ENCODE data around the gene SLC4A4. TPM values are rescaled to one million over a fixed set of nuclear protein-coding genes. Genes with fewer than 3 reads are reported as not detected.

SLC4A4 gene
- total and polyA plus RNA-seq, 2 donors (not counting 1 experiment from before 2014, with no cell fraction given) = 12.2 to 33.4 TPM

- no peak for TF ChIP-seq CTCF (conservative IDR thresholded peaks at IDR 0.05 in 1 of 2, IDR thresholded peaks at IDR 0.05 in 1 of 2; ENCODE audit: low read depth in 1 of 2, low read length in 2 of 2)
- TF ChIP-seq EZH2 (IDR thresholded peaks at IDR 0.05; ENCODE audit: low read length, missing control alignments) = no peak
- Histone ChIP-seq H2AFZ (ENCODE audit: low read length) (no peak overlapping the region), H3K36me3 (ENCODE audit: control insufficient read depth, insufficient read depth, low read length) (no peaks in the 10 kb centered on the region), H4K20me1 (ENCODE audit: control insufficient read depth, extremely low read depth, insufficient read depth, low read length) (no peaks in the 10 kb centered on the region), H3K27me3 (ENCODE audit: control insufficient read depth, insufficient read depth, low read length) (no peaks in the 10 kb centered on the region), H3K9me3 (ENCODE audit: control insufficient read depth, insufficient read depth, low read depth, low read length) (no peaks in the 10 kb centered on the region), H3K4me2 (ENCODE audit: extremely low read depth, insufficient read depth, low read length) (no peak overlapping the region), H3K4me1 (ENCODE audit: control insufficient read depth, extremely low read depth, insufficient read depth, low read length) (peaks cover 2% of the 10 kb centered on the region), H3K4me3 (replicated peaks in 1 of 4; ENCODE audit: control extremely low read depth in 1 of 4, insufficient read depth in 1 of 4, low read depth in 3 of 4, low read length in 4 of 4) (no peak overlapping the region), H3K79me2 (ENCODE audit: control insufficient read depth, insufficient read depth, low read length) (no peaks in the 10 kb centered on the region), H3K9ac (ENCODE audit: insufficient read depth, low read length) (no peak overlapping the region), H3K27ac (ENCODE audit: insufficient read depth, low read length) (no peak overlapping the region)
- peak in 1 of 2 donors; percentile 14 for DNase-seq (ENCODE audit: low read depth in 2 of 2)
Measured at GRCh38 chr4:71469541-71469940, 130.7 kb downstream of the SLC4A4 start.

DNA sequence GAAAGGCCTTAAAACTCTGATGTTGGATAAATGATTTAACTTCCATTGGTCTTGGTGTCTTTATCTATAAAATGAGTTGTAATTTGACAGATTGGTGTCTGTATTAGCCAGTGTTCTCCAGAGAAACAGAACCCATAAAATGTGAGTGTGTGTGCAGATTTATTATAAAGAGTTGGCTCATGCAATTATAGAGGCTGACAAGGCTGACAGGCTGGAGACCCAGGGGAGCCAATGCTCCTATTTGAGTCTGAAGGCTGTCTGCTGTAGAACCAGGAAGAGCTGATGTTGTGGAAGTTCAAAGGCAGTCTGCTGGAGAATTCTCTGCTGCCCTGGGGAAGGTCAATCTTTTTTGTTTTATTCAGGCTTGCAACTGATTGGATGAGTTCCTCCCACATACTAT is 131.7 kb downstream of the SLC4A4 start:
- Histone ChIP-seq H4K20me1 (ENCODE audit: control insufficient read depth, extremely low read depth, insufficient read depth, low read length) (no peaks in the 10 kb centered on the region), H3K9ac (ENCODE audit: insufficient read depth, low read length) (no peak overlapping the region), H3K4me1 (ENCODE audit: control insufficient read depth, extremely low read depth, insufficient read depth, low read length) (peaks cover 2% of the 10 kb centered on the region), H3K4me3 (replicated peaks in 1 of 4; ENCODE audit: control extremely low read depth in 1 of 4, insufficient read depth in 1 of 4, low read depth in 3 of 4, low read length in 4 of 4) (no peak overlapping the region), H3K79me2 (ENCODE audit: control insufficient read depth, insufficient read depth, low read length) (no peaks in the 10 kb centered on the region), H3K36me3 (ENCODE audit: control insufficient read depth, insufficient read depth, low read length) (no peaks in the 10 kb centered on the region), H3K4me2 (ENCODE audit: extremely low read depth, insufficient read depth, low read length) (no peak overlapping the region), H2AFZ (ENCODE audit: low read length) (no peak overlapping the region), H3K27ac (ENCODE audit: insufficient read depth, low read length) (no peak overlapping the region), H3K27me3 (ENCODE audit: control insufficient read depth, insufficient read depth, low read length) (no peaks in the 10 kb centered on the region), H3K9me3 (ENCODE audit: control insufficient read depth, insufficient read depth, low read depth, low read length) (no peaks in the 10 kb centered on the region)
- no peak for DNase-seq (ENCODE audit: low read depth in 2 of 2)
- TF ChIP-seq EZH2 (IDR thresholded peaks at IDR 0.05; ENCODE audit: low read length, missing control alignments) = no peak
- TF ChIP-seq CTCF (conservative IDR thresholded peaks at IDR 0.05 in 1 of 2, IDR thresholded peaks at IDR 0.05 in 1 of 2; ENCODE audit: low read depth in 1 of 2, low read length in 2 of 2) = no peak

GRCh38 chr4:71472946-71473345 is 134.1 kb downstream of the SLC4A4 start:
- TF ChIP-seq CTCF (conservative IDR thresholded peaks at IDR 0.05 in 1 of 2, IDR thresholded peaks at IDR 0.05 in 1 of 2; ENCODE audit: low read depth in 1 of 2, low read length in 2 of 2) (no peak), EZH2 (IDR thresholded peaks at IDR 0.05; ENCODE audit: low read length, missing control alignments) (no peak)
- Histone ChIP-seq H3K9ac (ENCODE audit: insufficient read depth, low read length) (no peak overlapping the region), H3K4me1 (ENCODE audit: control insufficient read depth, extremely low read depth, insufficient read depth, low read length) (peaks cover 2% of the 10 kb centered on the region), H3K4me3 (replicated peaks in 1 of 4; ENCODE audit: control extremely low read depth in 1 of 4, insufficient read depth in 1 of 4, low read depth in 3 of 4, low read length in 4 of 4) (no peak overlapping the region), H2AFZ (ENCODE audit: low read length) (no peak overlapping the region), H3K4me2 (ENCODE audit: extremely low read depth, insufficient read depth, low read length) (peak overlapping the region; percentile 48), H4K20me1 (ENCODE audit: control insufficient read depth, extremely low read depth, insufficient read depth, low read length) (no peaks in the 10 kb centered on the region), H3K36me3 (ENCODE audit: control insufficient read depth, insufficient read depth, low read length) (no peaks in the 10 kb centered on the region), H3K9me3 (ENCODE audit: control insufficient read depth, insufficient read depth, low read depth, low read length) (no peaks in the 10 kb centered on the region), H3K79me2 (ENCODE audit: control insufficient read depth, insufficient read depth, low read length) (no peaks in the 10 kb centered on the region), H3K27me3 (ENCODE audit: control insufficient read depth, insufficient read depth, low read length) (no peaks in the 10 kb centered on the region), H3K27ac (ENCODE audit: insufficient read depth, low read length) (no peak overlapping the region)
- peak; percentile 49 to 91 for DNase-seq (ENCODE audit: low read depth in 2 of 2)

Measured in fibroblast of lung (primary cell).